Neural progenitor cell (in vitro differentiated cells): ENCODE measurements around the gene ETHE1.

ENCODE experiments used
- EZH2 ChIP-seq: fragments of 200-600 bp; sonication (generic); IDR thresholded peaks from 2 replicates; pipeline ENCODE4 v1.6.1; 2017; ENCODE audit warnings: antibody characterized with exemption, mild to moderate bottlenecking, moderate library complexity
- EZH2phosphoT487 ChIP-seq: fragments of 200-600 bp; sonication (generic); IDR thresholded peaks from 2 replicates; pipeline ENCODE4 v1.6.1; 2017; ENCODE audit warnings: antibody characterized with exemption
- TF ChIP-seq, protein P1 (sequence below): fragments of 200-600 bp; sonication (generic); IDR thresholded peaks from 2 replicates; pipeline ENCODE4 v1.5.1; 2017; ENCODE audit warnings: antibody characterized with exemption, mild to moderate bottlenecking

DNA sequence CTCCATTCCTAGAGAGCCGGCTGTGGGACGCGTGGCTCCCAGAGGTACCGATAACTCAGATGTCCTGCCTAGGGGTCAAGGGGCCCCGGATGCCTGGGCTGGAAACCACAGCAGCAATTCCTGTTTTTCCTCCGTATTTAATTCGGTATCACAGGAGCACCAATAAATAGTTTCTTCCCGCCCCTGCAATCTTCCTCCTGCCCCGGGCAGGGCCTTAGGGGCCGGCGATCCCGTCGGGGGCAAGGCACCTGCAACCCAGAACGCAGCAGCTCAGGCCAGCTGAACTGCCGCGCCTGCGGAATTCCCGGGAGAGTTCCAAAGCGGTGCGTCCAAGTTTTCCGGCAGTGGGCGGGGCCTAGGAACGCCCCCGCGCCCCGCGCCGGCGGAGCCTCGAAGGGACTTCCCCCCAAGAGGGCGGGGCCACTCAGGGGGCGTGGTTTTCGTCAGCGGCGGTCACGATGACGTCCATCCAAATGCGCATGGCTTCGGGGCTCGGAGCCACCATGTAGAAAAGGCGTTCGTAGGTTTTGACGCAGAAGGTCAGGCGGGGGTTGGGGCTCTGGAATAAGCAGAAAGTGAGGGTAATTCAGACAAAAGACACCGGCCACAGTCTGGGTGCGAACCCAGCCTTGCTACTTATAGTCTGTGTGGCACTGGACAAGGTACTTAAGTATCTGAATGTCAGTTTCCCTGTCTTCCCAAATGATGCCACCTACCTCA, 51.9 kb downstream of the ETHE1 start:
- TF ChIP-seq, protein P1, sequence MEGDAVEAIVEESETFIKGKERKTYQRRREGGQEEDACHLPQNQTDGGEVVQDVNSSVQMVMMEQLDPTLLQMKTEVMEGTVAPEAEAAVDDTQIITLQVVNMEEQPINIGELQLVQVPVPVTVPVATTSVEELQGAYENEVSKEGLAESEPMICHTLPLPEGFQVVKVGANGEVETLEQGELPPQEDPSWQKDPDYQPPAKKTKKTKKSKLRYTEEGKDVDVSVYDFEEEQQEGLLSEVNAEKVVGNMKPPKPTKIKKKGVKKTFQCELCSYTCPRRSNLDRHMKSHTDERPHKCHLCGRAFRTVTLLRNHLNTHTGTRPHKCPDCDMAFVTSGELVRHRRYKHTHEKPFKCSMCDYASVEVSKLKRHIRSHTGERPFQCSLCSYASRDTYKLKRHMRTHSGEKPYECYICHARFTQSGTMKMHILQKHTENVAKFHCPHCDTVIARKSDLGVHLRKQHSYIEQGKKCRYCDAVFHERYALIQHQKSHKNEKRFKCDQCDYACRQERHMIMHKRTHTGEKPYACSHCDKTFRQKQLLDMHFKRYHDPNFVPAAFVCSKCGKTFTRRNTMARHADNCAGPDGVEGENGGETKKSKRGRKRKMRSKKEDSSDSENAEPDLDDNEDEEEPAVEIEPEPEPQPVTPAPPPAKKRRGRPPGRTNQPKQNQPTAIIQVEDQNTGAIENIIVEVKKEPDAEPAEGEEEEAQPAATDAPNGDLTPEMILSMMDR: no peak
- TF ChIP-seq EZH2: no peak
- TF ChIP-seq EZH2phosphoT487: no peak
